MV-4-11 (cell line): ENCODE data around the gene MYOG.

Experiments
- DNase-seq: peaks from one replicate; lab custom pipeline; 2025; lab: John Stamatoyannopoulos, UW

The MYOG gene

DNA sequence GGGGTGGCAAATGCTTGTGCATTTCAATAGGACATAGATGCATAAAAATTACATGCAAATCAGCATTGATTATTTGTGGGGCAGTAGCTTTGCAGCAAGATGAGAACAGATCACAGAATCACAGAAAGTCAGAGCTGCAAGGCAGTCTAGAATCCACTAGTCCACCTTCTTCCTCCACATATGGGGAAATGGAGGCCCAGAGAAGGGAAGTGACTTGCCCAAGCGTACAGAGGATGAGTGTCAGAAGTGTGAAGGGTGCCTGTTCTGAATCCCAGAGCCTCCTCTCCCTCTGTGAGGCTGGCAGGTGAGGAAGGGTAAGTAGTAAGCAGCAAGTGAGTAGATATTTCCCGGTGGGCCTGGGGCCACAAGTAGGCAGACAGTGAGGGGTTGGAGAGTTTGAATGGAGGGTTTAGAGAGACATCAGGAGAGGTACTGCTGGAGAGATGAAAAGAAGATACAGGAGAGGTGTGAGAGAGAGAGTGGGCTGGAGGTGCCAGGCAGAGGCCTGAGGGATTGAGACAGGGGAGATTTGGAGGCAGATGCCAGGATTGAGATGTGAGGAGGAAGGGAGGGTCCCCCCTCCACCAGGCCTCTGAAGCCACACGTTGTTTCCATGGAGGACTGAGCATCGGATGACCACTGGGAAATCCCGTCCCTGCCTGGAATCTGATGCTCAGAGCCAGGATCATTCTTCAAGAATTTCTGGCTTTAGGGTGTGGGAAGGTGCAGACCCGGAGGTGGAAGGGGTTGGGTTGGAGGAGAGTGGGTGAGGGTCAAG lies 4.8 kb upstream of the MYOG start:
- DNase-seq: no peak

DNA sequence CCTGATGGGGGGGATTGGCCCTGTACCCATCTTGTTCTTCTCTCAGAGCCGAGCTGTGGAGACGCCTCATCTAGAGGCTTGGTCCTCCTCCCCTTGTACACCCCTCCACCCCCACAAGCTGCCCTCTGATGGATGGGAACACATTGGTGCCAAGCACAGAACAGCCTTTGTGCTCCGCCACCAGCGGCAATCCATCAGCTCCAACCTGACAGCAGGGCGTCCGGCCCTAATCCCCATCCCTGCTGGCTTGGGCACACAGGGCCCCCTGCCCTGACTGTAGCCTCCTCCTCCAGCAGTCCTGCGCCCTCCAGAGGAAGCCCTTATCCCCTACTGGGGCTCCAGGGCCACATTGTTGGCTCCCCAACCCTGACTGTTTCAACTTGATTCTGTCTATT lies 3.8 kb upstream of the MYOG start:
- DNase-seq: no peak

GRCh38 chr1:203089001-203089650 lies 3.3 kb upstream of the MYOG start:
- no peak for DNase-seq

- no peak for DNase-seq
These were observed 2.6 kb upstream of the MYOG start for GRCh38 chr1:203088441-203088840.

DNA sequence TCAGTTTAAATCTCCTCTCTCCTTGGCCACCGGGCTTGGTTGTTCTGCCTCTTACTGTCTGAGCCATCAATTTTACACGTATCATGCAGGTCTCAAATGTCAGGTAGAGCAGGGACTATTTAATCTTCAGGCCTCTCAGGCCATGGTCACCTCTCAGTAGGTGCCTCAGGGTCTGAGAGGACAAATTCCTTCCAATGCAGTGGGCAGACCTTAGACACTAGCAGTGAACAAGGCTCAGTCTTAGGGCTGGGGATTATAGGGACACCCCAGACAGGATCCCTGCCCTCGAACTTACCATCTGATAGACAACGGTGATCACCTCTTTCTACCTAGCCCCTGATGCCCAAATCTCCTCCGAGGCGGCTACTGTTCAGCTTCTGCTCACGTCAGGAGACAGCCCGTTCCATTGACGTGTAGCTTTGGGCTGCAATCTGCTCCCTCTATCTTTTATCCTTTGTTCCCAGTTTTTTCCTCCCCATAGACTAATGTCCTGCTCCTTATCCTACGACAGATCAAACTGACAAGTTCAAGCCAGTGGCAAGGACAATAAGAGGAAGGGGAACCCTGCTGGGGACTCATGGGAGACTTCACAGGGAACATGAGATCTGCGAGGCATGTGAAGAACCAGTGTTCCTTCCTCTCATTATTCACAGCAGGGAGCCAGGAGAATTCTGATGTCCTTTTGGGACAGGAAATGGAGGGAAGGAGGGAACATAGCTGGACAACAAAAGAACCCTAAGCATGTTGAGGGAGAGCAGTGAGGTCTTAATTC lies 1.4 kb upstream of the MYOG start:
- no peak for DNase-seq

- no peak for DNase-seq
These were observed 954 bp downstream of the MYOG start for GRCh38 chr1:203084588-203085527.

GRCh38 chr1:203083463-203083921 lies 2.3 kb downstream of the MYOG start:
- no peak for DNase-seq

DNA sequence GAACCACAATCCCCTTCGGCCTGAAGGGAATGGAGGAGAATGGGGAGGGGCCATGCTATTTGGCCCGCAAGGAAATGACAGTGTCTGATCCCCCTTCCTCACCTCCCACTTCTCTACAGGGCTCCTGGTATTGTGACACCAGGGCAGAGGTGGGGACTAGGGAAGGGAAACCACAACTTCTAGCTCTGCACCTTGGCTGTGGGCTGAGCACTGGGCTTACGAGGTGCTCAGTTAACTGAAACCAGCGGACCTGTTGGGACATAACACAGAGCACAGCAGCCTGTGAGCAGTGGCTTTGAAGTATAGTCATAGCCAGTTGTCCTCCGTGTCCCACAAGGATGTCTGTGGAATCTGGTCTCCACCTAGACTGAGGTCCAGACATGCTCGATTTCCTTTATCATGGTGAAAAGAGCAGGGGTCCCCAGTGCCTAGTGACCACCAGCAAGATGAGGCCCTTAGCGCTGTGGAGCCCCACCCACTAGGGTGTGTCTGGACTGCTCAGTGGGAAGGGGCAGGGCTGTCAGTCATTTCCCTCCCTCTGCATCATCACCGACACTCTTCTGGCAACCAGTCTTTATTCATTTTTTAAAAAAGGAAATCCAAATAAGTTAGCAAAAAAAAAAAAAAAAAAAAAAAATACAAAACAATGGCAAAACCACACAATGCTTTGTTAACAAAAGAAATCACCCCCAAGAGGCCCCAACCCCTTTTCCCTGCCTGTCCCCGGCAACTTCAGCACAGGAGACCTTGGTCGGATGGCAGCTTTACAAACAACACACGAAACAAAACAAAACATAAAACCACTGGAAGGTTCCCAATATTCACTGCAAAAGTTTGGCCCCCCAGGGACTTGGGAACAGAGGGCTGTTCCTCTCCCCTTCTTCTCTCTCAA lies 3.0 kb downstream of the MYOG start:
- no peak for DNase-seq

DNA sequence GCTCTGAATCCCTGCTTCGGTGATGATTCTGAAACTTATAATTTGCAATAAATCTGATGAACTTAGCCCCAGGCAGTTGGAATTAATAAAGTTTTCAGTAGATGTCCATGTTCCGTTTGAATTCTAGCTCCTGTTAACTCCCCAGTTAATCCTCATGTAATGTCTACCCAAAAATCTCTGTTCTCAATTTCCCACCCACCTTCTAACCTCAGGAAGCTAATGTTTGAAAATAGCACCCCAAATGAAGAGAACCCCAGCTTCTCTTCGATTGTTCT lies 3.6 kb downstream of the MYOG start:
- DNase-seq: no peak

- no peak for DNase-seq
These were observed 4.2 kb downstream of the MYOG start for GRCh38 chr1:203081465-203082230.

- DNase-seq: no peak
These were observed 5.4 kb downstream of the MYOG start for GRCh38 chr1:203080456-203080855.

GRCh38 chr1:203078478-203078877 lies 7.3 kb downstream of the MYOG start:
- no peak for DNase-seq

DNA sequence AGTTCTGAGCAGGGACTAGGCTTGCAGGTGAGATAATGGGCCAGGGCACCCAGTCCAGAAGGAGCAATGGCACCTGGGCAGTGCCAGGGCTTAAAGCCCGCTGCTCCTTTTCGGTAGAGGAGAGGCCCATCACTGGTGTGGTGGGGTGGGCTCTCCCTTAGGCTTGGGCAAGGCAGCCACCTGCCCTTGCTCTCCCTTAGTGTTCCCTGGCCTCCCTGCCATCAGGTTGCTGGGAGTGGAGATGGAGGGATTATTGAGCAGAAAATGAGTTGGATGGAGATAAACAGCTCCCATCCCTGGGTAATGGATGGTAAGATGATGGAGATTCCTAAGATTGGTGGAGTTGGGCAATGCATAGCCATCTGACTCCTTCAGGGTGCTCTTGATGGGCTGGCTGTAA lies 7.9 kb downstream of the MYOG start:
- no peak for DNase-seq

GRCh38 chr1:203077367-203077766 lies 8.4 kb downstream of the MYOG start:
- no peak for DNase-seq

GRCh38 chr1:203076031-203076511 lies 9.7 kb downstream of the MYOG start:
- DNase-seq: peak; percentile 67

DNA sequence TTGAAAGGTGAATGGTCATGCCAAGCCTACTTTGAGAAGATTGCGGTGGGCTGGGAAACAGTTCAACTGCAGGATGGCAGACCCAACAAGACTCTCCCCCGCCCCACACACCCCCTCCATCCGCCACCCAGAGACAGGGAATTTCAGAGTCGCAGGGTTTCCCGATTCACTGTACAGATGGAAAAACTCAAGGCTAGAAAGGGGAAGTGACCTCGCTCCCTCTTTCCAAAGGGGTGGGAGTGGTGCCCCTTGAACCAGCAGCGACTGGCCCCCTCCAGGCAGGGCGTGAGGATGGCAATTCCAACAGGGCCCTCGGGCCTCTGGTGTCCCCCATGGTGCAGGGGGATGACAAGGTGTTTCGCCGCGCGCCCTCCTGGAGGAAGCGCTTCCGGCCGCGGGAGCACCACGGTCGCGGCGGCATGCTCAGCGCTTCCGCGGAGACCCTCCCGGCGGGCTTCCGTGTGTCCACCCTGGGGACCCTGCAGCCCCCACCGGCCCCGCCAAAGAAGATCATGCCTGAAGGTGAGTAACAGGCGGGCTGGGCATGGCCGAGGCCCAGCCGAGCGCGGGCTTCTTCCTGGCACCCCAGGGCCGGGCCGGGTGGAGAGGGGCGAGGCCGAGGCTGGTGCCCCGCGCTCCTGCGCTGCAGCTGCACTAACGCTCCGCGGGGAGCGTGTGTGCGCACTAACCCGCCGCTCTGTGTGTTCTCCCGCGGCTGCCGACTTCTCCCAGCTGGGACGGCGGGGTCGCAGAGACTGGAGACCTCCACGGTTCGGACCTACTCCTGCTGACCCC lies 10.4 kb downstream of the MYOG start:
- DNase-seq: peak; percentile 56

DNA sequence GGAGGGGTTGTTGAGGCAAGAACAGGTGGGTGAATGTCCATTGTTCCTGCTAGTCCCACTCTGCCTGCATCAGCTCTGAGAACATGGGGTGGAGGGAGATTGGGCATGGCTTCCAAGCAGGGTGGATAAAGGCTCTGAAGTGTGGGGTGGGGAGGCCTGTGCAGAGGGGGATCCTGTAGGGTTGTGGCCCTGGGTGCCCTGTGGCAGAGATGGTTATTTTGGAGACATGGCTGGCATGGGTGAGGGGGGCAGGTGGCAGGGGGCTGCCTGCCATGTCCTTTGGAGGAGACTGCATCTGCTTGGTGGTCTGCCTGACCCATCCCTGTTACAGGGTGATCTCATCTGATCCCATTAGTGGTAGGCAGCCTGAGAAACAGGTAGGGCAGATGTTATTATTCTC lies 11.2 kb downstream of the MYOG start:
- DNase-seq: no peak

DNA sequence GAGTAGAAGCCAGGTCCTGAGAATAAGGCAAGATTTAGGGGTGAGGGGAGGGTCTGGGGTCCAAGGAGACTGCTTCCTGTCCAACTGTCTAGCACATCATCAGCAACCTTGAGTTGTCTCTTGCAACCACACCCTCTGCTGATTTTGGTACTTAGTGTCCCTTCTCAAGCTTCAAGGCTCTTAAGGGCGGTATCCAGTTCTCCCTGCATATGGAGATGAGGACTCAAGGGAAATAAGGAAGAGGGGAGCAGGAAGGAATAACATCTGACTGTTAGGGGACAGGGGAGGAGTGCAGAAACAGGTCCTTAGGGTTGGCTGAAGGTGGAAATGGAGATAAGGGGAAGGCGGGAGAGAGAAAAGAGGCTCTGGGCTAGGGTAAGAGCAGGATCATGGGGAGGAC lies 12.3 kb downstream of the MYOG start:
- DNase-seq: no peak

DNA sequence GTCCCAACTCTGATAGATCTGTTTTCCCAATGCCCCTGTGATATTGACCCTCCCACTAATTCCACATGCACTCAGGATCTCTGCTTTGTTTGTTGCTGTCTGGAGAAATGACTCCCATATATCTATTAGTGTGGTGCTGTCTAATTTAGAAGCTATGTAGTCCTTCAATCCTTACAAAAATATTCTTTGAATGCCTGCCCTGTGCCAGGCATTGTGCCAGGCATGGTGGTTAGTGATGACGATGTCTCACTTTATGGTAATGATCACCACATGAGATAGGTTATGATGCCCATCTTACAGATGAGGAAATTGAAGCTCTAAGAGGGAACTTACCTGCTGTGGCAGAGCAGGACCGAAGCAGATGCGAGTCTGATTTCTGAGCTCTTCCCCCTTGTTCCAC lies 12.9 kb downstream of the MYOG start:
- no peak for DNase-seq
